ENCODE measurements around the gene CEP72.
"Not testable (repeated sequence)": the region's sequence is repeated elsewhere in the genome, so short reads cannot be mapped to it uniquely, and the experiment has no call there.

Gene CEP72, protein sequence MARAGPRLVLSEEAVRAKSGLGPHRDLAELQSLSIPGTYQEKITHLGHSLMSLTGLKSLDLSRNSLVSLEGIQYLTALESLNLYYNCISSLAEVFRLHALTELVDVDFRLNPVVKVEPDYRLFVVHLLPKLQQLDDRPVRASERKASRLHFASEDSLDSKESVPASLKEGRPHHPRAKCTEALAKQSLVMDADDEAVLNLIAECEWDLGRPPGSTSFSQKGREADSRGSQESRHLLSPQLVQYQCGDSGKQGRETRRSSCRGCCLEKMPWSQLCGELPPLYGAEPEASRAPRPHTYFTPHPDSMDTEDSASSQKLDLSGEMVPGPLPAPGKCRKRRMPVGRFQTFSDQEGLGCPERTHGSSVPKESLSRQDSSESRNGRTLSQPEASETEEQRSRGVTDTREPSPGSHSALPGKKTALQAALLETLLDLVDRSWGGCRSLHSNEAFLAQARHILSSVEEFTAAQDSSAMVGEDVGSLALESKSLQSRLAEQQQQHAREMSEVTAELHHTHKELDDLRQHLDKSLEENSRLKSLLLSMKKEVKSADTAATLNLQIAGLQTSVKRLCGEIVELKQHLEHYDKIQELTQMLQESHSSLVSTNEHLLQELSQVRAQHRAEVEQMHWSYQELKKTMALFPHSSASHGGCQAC

GRCh38 chr5:611731-612486, at the start of gene CEP72:
Gene CEP72 (plus strand): TSS chr5:612340. CDS start chr5:612362, 22 bp downstream.
- in situ Hi-C loops (cut with MboI; ENCODE audit: low sequenced_read_pairs): no loop called here

DNA sequence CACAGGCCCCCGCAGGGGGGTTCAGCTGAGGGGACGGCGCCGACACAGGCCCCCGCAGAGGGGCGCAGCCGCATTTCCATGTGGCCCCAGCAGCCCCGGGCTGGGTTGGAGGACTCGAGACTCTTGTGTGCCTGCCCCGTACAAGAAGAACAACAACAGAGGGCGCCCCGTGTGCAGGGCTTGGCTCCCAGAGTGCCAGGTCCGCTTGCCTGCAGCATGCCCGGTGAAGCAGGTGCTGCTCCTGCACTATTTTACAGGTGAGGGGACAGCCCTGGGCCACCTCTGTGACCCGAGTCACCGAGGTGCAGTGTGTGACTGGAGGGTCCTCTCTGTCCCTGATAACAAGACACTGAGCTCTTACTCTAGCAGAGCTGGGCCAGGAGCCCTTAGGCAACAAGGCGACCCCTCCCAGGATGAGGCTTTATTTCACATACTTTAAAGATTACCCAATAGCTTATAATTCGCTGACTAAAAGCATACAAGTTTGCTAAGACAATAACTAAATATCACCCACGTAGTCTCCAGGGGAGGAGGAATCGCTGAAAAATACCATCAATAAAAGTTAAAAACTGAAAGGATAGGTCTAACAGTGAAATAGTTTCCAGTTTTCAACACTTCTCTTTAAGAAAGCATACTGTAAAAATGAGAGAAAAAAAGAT, 46.2 kb upstream of the CEP72 start:
- in situ Hi-C loops (cut with MboI; ENCODE audit: low sequenced_read_pairs): no loop called here

DNA sequence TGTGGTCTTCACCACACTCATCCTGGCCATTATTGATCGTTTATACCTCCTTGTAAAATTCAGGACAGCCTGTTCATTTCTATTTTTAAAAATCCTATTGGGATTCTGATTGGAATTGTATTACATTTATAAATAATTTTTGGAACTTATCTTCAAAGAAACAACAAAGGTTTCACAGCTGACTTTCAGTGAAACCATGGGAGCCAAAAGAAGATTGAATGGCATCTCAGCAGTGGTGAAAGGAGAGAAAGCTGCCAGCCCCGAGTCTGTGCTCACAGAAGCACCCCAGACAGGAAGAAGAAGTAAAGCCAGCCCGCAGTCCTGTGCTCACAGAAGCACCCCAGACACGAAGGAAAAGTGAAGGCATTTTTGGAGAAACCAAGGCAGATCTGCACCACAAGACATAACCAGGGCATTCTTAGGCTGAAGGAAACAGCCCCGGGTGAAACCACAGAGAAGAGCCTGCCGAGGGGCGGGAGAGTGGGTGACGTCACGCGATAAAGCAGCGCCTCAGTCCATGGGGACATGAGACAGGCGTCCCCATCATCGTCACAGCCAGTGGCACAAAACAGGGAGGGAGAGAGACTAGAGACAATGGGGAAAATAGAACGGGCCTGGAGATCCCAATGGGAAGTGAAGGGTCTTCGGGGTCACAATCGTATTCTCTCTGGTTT, 45.4 kb upstream of the CEP72 start:
- in situ Hi-C loops (cut with MboI; ENCODE audit: low sequenced_read_pairs): no loop called here

GRCh38 chr5:567664-568060, 44.5 kb upstream of the CEP72 start:
- in situ Hi-C loops (cut with MboI; ENCODE audit: low sequenced_read_pairs): no loop called here

- in situ Hi-C loops (cut with MboI; ENCODE audit: low sequenced_read_pairs): no loop called here
Observed at GRCh38 chr5:568061-568781, 43.9 kb upstream of the CEP72 start.

GRCh38 chr5:568809-569208, 43.3 kb upstream of the CEP72 start:
- in situ Hi-C loops (cut with MboI; ENCODE audit: low sequenced_read_pairs): no loop called here

DNA sequence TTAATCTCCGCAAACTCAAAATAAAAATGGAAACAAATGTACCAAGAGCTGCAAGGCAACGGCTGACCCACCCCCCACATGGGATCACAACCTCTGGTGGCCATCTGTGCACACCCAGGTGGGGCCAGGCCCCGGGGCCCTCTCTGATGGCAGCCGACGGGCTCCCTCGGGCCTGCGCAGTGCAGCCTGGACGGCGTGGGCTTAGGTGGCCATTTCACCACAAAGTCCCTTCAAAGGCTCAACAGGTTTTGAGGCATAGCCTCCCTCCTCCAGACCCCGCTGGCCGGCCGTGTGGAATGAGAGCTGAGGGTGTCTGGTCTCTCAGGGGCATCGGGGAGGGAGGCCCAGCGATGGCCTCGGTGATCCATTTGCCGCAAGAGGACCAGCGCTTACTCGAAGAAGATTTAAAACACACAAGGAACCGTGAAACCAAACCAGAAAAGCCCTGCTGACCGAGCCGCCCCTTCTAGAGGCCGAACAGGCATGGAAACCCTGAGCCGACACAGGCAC, 42.7 kb upstream of the CEP72 start:
- in situ Hi-C loops (cut with MboI; ENCODE audit: low sequenced_read_pairs): no loop called here

DNA sequence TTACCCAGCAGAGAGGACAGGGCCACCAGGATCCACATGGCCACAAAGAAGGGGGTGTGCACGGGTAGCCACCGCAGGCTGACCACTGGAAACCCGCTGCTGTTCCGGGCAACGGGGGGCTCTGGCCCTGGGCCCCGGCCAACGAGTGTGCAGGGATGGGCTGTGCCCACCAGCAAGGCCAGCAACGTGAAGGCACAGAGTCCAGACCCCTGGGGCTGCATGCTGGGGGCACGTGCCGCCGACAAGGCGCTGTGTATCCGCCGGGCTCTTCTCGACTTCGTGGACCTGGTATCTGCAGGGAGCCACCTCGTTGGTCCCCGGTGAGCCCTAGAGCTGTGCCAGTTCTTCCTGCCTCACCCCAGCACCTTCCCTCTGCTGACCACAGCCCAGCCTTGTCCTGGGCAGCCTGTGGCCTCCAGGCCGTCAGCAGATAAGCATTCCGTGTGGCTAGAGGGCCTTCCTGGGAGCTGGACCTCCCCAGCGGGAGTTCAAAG, 42.2 kb upstream of the CEP72 start:
- in situ Hi-C loops (cut with MboI; ENCODE audit: low sequenced_read_pairs): no loop called here

- in situ Hi-C loops (cut with MboI; ENCODE audit: low sequenced_read_pairs): no loop called here
Observed at GRCh38 chr5:570446-570845, 41.7 kb upstream of the CEP72 start.

DNA sequence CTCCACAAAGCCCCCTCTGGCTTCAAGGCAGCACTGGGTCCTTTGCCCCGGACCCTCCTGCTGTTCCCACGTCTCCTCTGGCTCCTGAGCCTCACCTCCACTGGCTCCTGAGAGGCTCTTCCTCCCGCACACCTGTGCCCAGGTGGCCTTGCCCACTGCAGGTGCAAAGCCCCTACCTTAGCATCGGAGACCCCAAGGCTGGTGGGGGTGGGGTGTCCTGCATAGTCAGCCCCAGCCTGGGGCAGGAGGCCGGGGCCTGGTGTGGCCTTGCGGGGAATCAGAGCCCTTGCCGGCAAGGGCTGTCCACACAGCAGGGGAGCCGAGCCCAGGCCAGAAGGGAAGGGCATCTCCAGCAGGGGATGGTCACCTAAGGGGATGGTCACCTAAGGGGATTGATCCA, 41.3 kb upstream of the CEP72 start:
- in situ Hi-C loops (cut with MboI; ENCODE audit: low sequenced_read_pairs): no loop called here

GRCh38 chr5:571791-572190, 40.3 kb upstream of the CEP72 start:
- in situ Hi-C loops (cut with MboI; ENCODE audit: low sequenced_read_pairs): no loop called here

DNA sequence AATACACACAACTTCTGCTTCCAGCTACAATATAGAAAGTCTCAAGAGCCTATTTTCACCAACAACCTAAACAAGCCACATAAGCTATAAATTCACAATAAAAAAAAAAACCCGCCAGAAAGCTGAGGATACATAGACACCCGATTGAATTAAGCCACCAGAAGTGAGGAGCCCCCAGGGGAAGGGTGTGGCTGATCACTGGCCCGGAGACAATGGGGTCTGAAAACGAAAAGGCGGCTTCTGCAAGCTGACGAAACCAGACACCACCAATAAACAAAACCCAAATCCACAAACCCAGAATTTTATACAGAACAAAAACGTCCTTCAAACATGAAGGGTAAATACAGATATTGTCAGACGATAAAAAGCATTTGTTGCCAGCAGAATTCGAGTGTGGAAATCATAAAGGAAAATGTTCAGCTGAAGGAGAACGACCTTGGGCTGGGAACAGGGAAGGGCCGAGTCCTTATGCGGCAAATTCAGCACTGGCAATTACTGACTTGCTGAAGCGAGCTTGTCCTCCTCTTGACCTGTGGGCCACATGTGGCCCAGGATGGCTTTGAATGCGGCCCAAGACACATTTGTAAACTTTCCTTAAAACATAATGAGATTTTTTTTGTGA, 39.6 kb upstream of the CEP72 start:
- in situ Hi-C loops (cut with MboI; ENCODE audit: low sequenced_read_pairs): no loop called here

DNA sequence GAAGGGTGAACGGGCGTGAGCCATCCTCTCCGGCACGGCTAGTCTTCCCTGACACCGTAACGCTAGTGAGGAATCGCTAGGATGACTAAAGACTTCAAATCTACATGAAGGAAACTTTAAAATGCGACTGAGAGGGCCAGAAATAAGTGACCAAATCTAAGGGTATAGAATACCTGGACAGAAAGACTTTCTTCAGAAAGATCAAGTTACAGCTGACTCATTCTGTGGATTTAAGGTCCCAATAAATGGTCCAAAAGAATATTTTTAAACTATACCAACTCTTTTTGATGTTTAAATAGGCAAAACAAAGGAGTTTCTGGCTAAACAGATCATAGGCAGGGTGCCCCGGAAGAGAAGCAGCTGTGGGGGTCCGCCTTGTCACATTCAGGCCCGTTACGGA, 38.9 kb upstream of the CEP72 start:
- in situ Hi-C loops (cut with MboI; ENCODE audit: low sequenced_read_pairs): no loop called here

- in situ Hi-C loops (cut with MboI; ENCODE audit: low sequenced_read_pairs): no loop called here
Observed at GRCh38 chr5:573976-574375, 38.2 kb upstream of the CEP72 start.

- in situ Hi-C loops (cut with MboI; ENCODE audit: low sequenced_read_pairs): no loop called here
Observed at GRCh38 chr5:574906-575305, 37.2 kb upstream of the CEP72 start.

DNA sequence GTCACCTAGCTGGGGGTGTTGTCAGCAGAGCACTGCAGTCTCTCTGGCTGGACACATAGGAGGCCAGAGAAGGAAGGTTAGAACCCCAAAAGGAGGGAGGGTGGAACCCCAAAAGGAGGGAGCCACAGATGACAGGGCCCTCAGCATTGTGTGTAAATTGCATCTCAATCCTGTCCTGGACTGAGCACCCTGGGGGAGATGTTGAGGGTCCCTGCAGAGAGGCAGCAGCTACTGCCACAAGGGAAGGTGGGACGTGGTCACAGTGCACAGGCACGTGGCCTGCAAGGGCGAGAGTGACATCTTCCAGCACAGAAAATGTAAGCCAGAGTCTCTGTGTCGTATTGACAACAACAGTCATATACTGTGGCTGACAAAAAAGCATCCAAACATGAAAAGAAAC, 36.5 kb upstream of the CEP72 start:
- in situ Hi-C loops (cut with MboI; ENCODE audit: low sequenced_read_pairs): no loop called here

DNA sequence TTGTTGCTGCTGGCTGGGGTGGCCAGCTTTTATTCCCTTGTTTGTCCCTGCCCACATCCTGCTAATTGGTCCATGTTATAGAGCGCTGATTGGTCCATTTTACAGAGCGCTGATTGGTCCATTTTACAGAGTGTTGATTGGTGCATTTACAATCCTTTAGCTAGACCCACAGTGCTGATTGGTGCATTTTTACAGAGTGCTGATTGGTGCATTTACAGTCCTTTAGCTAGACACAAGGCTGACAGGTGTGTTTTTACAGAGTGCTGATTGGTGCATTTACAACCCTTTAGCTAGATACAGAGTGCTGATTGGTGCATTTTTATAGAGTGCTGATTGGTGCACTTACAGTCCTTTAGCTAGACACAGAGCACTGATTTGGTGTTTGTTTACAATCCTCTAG, 34.9 kb upstream of the CEP72 start:
- in situ Hi-C loops (cut with MboI; ENCODE audit: low sequenced_read_pairs): not testable (repeated sequence)

GRCh38 chr5:577800-578199, 34.3 kb upstream of the CEP72 start:
- in situ Hi-C loops (cut with MboI; ENCODE audit: low sequenced_read_pairs): no loop called here

GRCh38 chr5:579211-579610, 32.9 kb upstream of the CEP72 start:
- in situ Hi-C loops (cut with MboI; ENCODE audit: low sequenced_read_pairs): no loop called here

Data from HL-60/S4 treated with retinoic acid at 250 ng/mL for 4 days and 3 days (cell line).